Daoy (cell line): ENCODE data around the gene EPB41L1. TPM values are rescaled to one million over a fixed set of nuclear protein-coding genes. Genes with fewer than 3 reads are reported as not detected.

Experiments used
- DNase-seq: peaks from one replicate; pipeline ENCODE4 v3.0.0-alpha.2; 2015; ENCODE audit warnings: low read depth
- total RNA-seq: library from RNA; depleted of rRNA; stranded (reverse); fragments of >200 nt; shearing (Covaris generic); gene quantifications from 2 replicates; pipeline ENCODE4 v1.2.3, GENCODE V29; 2014

EPB41L1 gene
- total RNA-seq, 1 experiment from 2014 or later = 8.5 TPM

GRCh38 chr20:36155629-36155971 is 1.1 kb downstream of the EPB41L1 start:
- no peak for DNase-seq

- DNase-seq = no peak
Observed at GRCh38 chr20:36155991-36156390, 1.5 kb downstream of the EPB41L1 start.

GRCh38 chr20:36157610-36158009 is 3.1 kb downstream of the EPB41L1 start:
- DNase-seq = no peak

- DNase-seq = no peak
Observed at GRCh38 chr20:36158160-36158741, 3.7 kb downstream of the EPB41L1 start.

GRCh38 chr20:36159833-36160232 is 5.3 kb downstream of the EPB41L1 start:
- DNase-seq = no peak

- DNase-seq = peak; percentile 60
Observed at GRCh38 chr20:36162272-36162966, 7.9 kb downstream of the EPB41L1 start.

GRCh38 chr20:36167902-36168503 is 13.5 kb downstream of the EPB41L1 start:
- DNase-seq = peak; percentile 50

- DNase-seq = no peak
Observed at GRCh38 chr20:36170542-36171215, 16.1 kb downstream of the EPB41L1 start.

GRCh38 chr20:36173451-36173933 is 19.0 kb downstream of the EPB41L1 start:
- DNase-seq = no peak

- no peak for DNase-seq
Observed at GRCh38 chr20:36175016-36175415, 20.5 kb downstream of the EPB41L1 start.

- peak; percentile 23 for DNase-seq
Observed at GRCh38 chr20:36175475-36175995, 21.0 kb downstream of the EPB41L1 start.

GRCh38 chr20:36177716-36178115 is 23.2 kb downstream of the EPB41L1 start:
- DNase-seq = no peak

- no peak for DNase-seq
Observed at GRCh38 chr20:36179170-36179945, 24.8 kb downstream of the EPB41L1 start.

GRCh38 chr20:36180323-36180722 is 25.8 kb downstream of the EPB41L1 start:
- DNase-seq = no peak

- peak; percentile 20 for DNase-seq
Observed at GRCh38 chr20:36181934-36182603, 27.5 kb downstream of the EPB41L1 start.

- DNase-seq = no peak
Observed at GRCh38 chr20:36182604-36183154, 28.1 kb downstream of the EPB41L1 start.

- no peak for DNase-seq
Observed at GRCh38 chr20:36183155-36183944, 28.8 kb downstream of the EPB41L1 start.

GRCh38 chr20:36184816-36185776 is 30.6 kb downstream of the EPB41L1 start:
- DNase-seq = no peak
